ENCODE data around the gene NHERF2.

The NHERF2 gene

GRCh38 chr16:2082171-2082982, 55.7 kb downstream of the NHERF2 start:
- DNase-seq (ENCODE audit: low read depth, low spot score): no peak

- DNase-seq (ENCODE audit: low read depth, low spot score): no peak
Observed at GRCh38 chr16:2082983-2083364, 56.3 kb downstream of the NHERF2 start.

- DNase-seq (ENCODE audit: low read depth, low spot score): no peak
Observed at GRCh38 chr16:2083409-2083808, 56.7 kb downstream of the NHERF2 start.

- DNase-seq (ENCODE audit: low read depth, low spot score): no peak
Observed at GRCh38 chr16:2083876-2084780, 57.4 kb downstream of the NHERF2 start.

GRCh38 chr16:2084895-2085625, 58.4 kb downstream of the NHERF2 start:
- DNase-seq (ENCODE audit: low read depth, low spot score): no peak

- DNase-seq (ENCODE audit: low read depth, low spot score): no peak
Observed at GRCh38 chr16:2085669-2086068, 59.0 kb downstream of the NHERF2 start.

GRCh38 chr16:2086106-2086742, 59.5 kb downstream of the NHERF2 start:
- no peak for DNase-seq (ENCODE audit: low read depth, low spot score)

- no peak for DNase-seq (ENCODE audit: low read depth, low spot score)
Observed at GRCh38 chr16:2086812-2087747, 60.4 kb downstream of the NHERF2 start.

- DNase-seq (ENCODE audit: low read depth, low spot score): no peak
Observed at GRCh38 chr16:2087748-2088631, 61.3 kb downstream of the NHERF2 start.

Measured in activated CD4-positive, CD25-positive, alpha-beta regulatory T cell treated with anti-CD3 and anti-CD28 coated beads, Interleukin-2, amount 50 U/mL, for 16 hours (primary cell).